Measurements from ENCODE around the gene XPO1.
A peak's percentile ranks its signal among the peaks of the same experiment; 100 is the strongest.
"Not testable (repeated sequence)": the region's sequence is repeated elsewhere in the genome, so short reads cannot be mapped to it uniquely, and the experiment has no call there.

The XPO1 gene

GRCh38 chr2:61534926-61535325 is 3.2 kb downstream of the XPO1 start:
- DNase-seq (ENCODE audit: low read depth), result no peak

- DNase-seq (ENCODE audit: low read depth), result no peak
Measured at GRCh38 chr2:61530749-61531148, 7.4 kb downstream of the XPO1 start.

- DNase-seq (ENCODE audit: low read depth), result no peak
Measured at GRCh38 chr2:61529944-61530735, 8.0 kb downstream of the XPO1 start.

- no peak for DNase-seq (ENCODE audit: low read depth)
Measured at GRCh38 chr2:61520261-61520660, 17.9 kb downstream of the XPO1 start.

GRCh38 chr2:61512768-61513398 is 25.3 kb downstream of the XPO1 start:
- DNase-seq (ENCODE audit: low read depth), result no peak

GRCh38 chr2:61510674-61511671 is 27.2 kb downstream of the XPO1 start:
- no peak for DNase-seq (ENCODE audit: low read depth)

GRCh38 chr2:61504949-61505348 is 33.2 kb downstream of the XPO1 start:
- no peak for DNase-seq (ENCODE audit: low read depth)

GRCh38 chr2:61499060-61499459 is 39.1 kb downstream of the XPO1 start:
- DNase-seq (ENCODE audit: low read depth), result no peak

GRCh38 chr2:61493523-61493942 is 44.6 kb downstream of the XPO1 start:
- no peak for DNase-seq (ENCODE audit: low read depth)

GRCh38 chr2:61492476-61492875 is 45.7 kb downstream of the XPO1 start:
- DNase-seq (ENCODE audit: low read depth), result no peak

GRCh38 chr2:61485281-61485680 is 52.9 kb downstream of the XPO1 start:
- DNase-seq (ENCODE audit: low read depth), result no peak

- DNase-seq (ENCODE audit: low read depth), result no peak
Measured at GRCh38 chr2:61478086-61478485, 60.1 kb downstream of the XPO1 start.

GRCh38 chr2:61476929-61477589 is 61.1 kb downstream of the XPO1 start:
- not testable (repeated sequence) for DNase-seq (ENCODE audit: low read depth)

- DNase-seq (ENCODE audit: low read depth), result no peak
Measured at GRCh38 chr2:61471905-61472805, 66.0 kb downstream of the XPO1 start.

GRCh38 chr2:61470965-61471904 is 66.9 kb downstream of the XPO1 start, which contains the start of gene USP34:
USP34 (minus strand) TSS chr2:61471087; CDS start chr2:61470692, 395 bp downstream.
- peak; percentile 60 for DNase-seq (ENCODE audit: low read depth)

- DNase-seq (ENCODE audit: low read depth), result no peak
Measured at GRCh38 chr2:61470122-61470951, 67.8 kb downstream of the XPO1 start.

GRCh38 chr2:61469424-61470121 is 68.6 kb downstream of the XPO1 start:
- no peak for DNase-seq (ENCODE audit: low read depth)

- DNase-seq (ENCODE audit: low read depth), result not testable (repeated sequence)
Measured at GRCh38 chr2:61468231-61468630, 69.9 kb downstream of the XPO1 start.

Measured in HS-27A (cell line).